Stimulated activated CD4-positive, alpha-beta T cell treated with anti-CD3 and anti-CD28 coated beads, TNF-alpha, amount 100 ng/mL, for 1 hour (primary cell): ENCODE results near the gene ARHGAP31.

Experiments used
- DNase-seq, 3 donors: peaks; one replicate each; pipeline ENCODE4 v3.0.0-alpha.2; 2020; ENCODE audit warnings: low read depth in 3 of 3, low spot score in 1 of 3

The ARHGAP31 gene

DNA sequence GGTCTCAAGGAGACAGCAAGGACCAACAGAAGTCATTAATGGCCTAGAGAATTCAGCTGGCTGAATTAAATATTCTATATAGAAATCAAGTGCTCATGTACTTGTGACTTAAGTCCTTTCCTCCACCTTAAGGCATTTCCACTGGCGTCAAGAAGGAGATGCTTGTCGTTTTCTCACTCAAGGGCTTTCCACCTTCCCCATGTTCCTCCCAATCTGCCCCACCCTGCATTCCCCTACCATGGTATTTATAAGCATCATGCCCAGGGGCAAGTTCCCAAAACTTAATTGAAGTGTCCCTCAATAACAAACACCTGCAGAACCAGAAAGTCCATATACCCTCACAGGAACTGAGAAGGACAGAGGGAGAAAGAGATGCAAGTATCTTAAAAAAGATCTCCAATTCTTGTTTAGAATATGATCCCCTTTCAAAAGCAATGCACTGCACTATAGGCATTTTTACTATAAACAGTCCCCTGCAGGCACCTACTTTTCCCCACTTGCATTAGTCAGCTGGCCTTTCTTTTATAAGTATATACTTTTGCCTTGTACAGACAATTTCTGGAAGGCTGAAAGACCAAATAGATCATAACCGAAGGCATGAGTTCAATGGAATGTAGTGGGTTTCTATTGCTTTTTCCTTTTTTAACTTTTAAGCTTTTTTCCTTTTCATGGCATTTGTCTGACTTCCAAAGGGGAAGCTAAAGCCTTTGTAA is 139.6 kb downstream of the ARHGAP31 start:
- DNase-seq = no peak

- DNase-seq = no peak
These were observed 140.5 kb downstream of the ARHGAP31 start for GRCh38 chr3:119434703-119435102.

DNA sequence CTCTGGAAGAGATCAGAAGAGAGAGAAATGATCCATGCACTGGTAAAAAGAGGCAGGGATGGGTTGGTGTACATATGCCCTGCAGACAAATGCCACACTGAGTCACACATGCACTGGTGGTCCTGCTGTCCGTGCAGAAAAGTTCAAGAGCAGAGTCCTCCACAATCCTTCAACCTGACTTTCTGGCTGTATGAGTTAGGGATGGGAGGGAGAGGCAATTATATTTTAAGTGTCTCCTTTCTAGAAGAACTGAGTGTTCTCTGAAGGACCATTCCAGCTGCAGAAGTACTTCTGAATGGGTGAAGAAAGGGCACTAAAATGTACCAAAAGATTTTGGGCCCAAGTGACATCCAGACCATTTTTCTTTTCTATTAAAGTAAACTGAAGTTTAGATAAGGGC is 142.8 kb downstream of the ARHGAP31 start:
- DNase-seq = no peak

DNA sequence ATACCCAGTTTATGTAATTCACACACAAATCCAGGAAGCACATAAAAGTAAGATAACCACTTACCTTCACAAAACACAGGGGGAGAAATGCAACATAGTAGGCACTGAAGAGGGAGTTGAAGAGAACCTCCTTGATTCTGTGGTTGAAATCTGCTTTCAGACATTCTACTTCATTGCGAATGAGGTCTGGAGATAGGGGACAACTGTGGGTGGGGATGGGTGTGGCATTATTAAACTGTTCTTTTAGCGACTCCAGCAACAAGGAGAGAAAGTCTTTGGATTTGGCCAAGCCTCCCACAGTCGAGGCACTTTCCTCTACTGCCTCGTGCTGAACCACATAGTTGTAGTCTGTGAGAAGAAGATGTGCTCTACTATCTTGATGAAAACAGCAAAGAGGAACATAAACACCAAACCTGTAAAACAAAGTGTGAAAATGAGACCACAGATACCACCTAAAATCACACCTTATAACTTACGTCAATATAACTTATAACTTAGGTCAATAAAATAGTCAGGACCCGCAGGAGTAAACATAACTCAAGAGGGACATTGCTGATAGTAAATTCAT is 143.6 kb downstream of the ARHGAP31 start:
- DNase-seq = no peak

- DNase-seq = no peak
These were observed 149.0 kb downstream of the ARHGAP31 start for GRCh38 chr3:119443179-119443578.

- DNase-seq = no peak
These were observed 150.4 kb downstream of the ARHGAP31 start for GRCh38 chr3:119444590-119444989.

- no peak for DNase-seq
These were observed 159.6 kb downstream of the ARHGAP31 start for GRCh38 chr3:119453822-119454221.

GRCh38 chr3:119456469-119456868 is 162.3 kb downstream of the ARHGAP31 start:
- no peak for DNase-seq

DNA sequence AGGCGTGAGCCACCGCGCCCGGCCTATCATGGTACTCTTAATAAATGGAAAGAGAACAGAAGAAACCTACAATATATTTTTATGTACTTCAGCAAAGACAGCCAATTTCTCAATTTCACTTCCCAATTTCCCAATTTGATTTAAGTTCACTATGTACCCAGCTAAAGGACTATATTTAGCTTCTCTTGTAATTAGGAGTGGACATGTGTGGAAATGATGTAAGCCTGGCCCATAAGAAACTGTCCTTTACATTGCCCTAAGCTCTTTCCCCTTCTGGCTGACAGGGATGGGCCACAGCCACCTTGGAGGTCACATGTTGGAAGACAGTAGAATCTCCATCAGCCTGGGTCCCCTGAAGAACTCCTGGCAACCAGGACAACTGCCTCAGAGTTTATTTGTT is 163.1 kb downstream of the ARHGAP31 start:
- DNase-seq = no peak

DNA sequence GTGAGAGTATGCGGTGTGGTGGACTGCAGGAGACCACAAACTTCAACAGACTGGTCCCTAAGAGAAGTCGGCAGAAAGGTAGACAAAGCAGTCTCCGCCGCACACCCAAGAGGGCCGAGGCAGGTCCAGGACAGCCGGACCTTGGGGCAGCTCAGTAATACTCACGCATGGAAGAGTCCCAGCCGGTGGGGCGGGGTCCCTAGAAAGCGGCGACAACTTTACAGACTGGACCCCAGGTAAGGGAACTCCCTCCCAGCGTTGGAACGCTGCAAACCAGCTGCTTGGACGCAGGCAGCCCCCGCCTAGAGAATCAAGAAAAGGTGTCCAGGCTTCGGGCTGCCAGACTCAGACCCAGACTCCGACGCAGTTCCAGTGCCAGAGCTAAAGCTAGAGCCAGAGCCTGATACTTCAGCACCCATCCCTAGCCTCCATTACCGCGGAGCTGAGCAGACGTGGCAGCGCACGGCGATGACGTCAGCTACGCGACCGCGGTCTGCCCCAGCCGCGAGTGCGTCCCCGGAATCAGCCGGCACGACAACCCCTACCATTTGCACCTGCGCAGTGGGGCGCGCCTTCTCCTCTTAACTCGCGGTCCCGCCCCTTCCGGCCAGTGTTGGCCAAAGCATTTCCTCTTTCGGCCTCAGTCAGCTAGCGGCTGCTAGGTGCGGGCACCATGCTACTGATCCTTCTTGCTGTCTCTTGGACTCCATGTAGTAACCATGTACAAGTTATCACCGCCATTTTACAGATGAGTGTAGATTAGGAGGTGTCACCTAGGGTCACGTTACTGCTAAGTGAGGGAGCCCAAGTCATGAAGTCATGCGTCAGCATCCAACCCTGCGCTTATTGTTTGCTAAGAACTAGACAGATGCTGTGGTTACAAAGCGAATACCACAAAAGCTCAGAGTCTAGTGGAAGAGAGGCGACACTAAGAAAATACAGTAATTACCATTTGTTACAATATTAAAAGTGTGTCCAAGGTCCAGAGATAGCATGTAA is 169.3 kb downstream of the ARHGAP31 start, which contains the start of gene TMEM39A:
TMEM39A (minus strand) TSS at position 445 of the 999 bp plus-strand sequence. CDS start 1,541 bp downstream, outside the sequence.
- DNase-seq = peak; percentile 96 to 98 (median 96)

GRCh38 chr3:119468041-119468440 is 173.9 kb downstream of the ARHGAP31 start:
- no peak for DNase-seq

GRCh38 chr3:119469418-119470189 is 175.4 kb downstream of the ARHGAP31 start:
- DNase-seq = no peak
